H54 (cell line): ENCODE measurements around the gene ADAM8.
"Not testable (repeated sequence)": the region's sequence is repeated elsewhere in the genome, so short reads cannot be mapped to it uniquely, and the experiment has no call there.

Experiments
- DNase-seq: peaks from one replicate; pipeline ENCODE4 v3.0.0; 2011; ENCODE audit warnings: low spot score, mixed read lengths; ENCODE audit not compliant: insufficient read length
- FAIRE-seq: peaks from 3 replicates; lab custom pipeline; 2011; peaks lifted over from hg19 to GRCh38; lab: Jason Lieb, UNC
- POLR2A ChIP-seq: IDR thresholded peaks from 2 replicates; pipeline ENCODE4 v1.6.1; 2011; ENCODE audit warnings: low read depth, mild to moderate bottlenecking, low read length

ADAM8 gene

GRCh38 chr10:133237241-133237587 is 39.5 kb downstream of the ADAM8 start:
- DNase-seq (no peak), FAIRE-seq (no peak)
- TF ChIP-seq POLR2A = no peak

DNA sequence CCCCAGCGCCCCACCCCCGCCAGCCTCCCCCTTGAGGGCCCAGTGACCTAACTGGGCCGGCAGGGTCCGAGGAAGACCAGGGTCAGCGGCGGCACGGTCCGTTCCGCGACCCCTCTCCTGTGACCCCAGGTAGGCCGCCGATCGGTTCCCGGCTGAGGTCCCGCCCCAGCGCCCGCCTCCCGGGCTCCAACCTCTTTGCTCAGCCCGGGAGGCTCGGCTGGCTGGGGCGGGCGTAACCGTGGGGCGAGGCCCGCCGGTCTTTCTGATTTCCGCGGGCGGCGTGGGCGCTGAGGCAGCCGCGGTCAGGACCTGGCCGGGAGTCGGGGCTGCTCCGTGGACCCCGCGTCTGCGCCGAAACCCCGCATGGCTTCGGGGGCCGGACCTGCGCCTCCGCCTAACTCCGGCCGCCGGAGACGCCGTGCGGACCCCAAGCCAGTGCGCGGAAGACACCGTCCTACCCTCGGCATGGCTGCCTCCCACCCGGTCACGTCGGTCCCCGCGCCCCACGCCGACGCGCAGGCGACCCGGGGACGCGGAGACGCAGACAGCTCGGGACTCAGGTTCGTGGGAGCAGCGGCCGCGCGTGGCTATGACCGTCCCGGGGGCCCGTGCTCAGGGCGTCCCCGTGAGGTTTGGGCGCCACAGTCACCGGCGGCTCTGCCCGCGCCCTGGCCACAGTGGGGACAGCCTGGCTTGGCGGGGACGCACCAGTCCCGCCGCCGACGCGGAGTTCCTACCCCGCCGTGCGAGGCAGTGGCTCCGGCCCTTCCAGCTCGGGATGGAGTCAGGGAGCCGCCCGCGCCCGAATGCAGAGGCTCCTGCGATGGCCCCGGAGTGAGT is 40.0 kb downstream of the ADAM8 start:
- no peak for DNase-seq
- FAIRE-seq = no peak

GRCh38 chr10:133235932-133236331 is 40.7 kb downstream of the ADAM8 start:
- no peak for DNase-seq
- FAIRE-seq = no peak
- no peak for TF ChIP-seq POLR2A

More for the DNA sequence above, 40.0 kb downstream of the ADAM8 start:
- no peak for TF ChIP-seq POLR2A

- DNase-seq (no peak), FAIRE-seq (no peak)
- TF ChIP-seq POLR2A = no peak
These were observed 41.3 kb downstream of the ADAM8 start for GRCh38 chr10:133235265-133235855.

DNA sequence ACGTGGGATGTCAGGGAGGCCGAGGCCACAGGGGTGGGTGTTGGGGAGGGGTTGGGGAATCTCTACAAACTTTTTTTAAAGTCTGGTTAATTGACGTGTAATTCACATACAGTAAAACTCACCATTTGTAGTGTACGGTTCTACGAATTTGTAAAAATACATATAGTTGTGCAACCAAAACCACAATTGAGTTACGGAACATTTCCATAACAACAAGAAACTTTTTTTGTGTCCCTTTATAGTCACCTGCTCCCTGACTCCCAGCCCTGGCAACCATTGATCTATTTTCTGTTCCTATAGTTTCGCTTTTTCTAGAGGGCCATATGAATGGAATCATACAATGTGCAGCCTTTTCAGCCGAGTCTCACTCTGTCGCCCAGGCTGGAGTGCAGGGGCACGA is 41.9 kb downstream of the ADAM8 start:
- not testable (repeated sequence) for FAIRE-seq, DNase-seq

DNA sequence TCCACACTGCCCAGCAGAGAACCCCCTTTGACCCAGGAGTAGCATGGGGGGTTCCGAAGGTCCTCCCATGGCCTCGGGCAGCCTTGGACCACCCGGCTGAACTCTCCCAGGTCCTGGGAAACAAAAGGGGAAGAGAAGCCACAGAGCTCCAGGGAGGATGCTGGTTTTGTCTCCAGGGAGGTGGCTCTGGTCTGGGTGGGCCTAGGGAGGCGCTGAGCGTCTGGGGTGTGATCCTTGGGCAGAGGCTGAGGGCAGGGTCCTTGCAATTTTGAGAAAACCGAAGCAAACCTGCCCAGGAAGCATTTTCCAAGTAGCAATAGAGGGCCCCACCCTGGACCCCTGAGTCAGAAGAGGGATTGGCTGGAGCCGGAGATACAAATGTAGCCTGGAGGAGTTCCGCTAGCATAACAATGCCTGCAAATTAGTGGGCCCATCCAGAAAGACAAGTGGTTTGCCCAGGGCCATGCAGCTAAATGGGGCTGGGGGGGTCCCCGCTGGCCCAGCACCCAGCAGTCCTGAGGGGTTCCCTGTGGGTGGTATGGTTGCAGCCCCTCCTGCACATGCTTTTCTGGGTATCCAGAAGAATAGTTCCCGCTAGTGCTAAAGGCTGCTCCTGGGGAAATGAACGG is 44.6 kb downstream of the ADAM8 start:
- DNase-seq (no peak), FAIRE-seq (no peak)
- TF ChIP-seq POLR2A = no peak

- TF ChIP-seq POLR2A = no peak
- FAIRE-seq (no peak), DNase-seq (no peak)
These were observed 45.3 kb downstream of the ADAM8 start for GRCh38 chr10:133231244-133231945.

GRCh38 chr10:133230387-133231195 is 46.1 kb downstream of the ADAM8 start:
- FAIRE-seq = no peak
- no peak for DNase-seq
- TF ChIP-seq POLR2A = no peak

GRCh38 chr10:133230044-133230361 is 46.7 kb downstream of the ADAM8 start, which contains the start of gene UTF1:
Gene UTF1 (plus strand): TSS chr10:133230217. CDS start chr10:133230289, 72 bp downstream.
- TF ChIP-seq POLR2A = no peak
- DNase-seq = no peak
- no peak for FAIRE-seq

GRCh38 chr10:133229265-133230043 is 47.2 kb downstream of the ADAM8 start:
- FAIRE-seq = no peak
- DNase-seq = no peak
- no peak for TF ChIP-seq POLR2A

DNA sequence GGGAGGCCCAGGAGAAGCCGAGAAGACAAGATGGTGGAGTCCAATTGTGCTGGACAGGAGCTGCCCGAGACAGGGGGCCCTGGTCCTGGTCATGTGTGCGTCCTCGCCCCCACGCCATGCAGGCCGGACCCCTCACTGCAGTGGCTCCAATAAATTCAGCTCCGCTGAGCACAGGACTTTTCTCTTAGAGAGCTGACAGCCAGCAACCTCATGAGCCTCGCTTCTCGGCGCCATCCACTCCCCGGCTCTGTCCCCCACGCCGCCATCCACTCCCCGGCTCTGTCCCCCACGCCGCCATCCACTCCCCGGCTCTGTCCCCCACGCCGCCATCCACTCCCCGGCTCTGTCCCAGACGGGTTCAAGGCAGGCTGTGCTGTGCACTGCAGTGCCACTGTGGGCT is 49.4 kb downstream of the ADAM8 start:
- TF ChIP-seq POLR2A = no peak
- DNase-seq (no peak), FAIRE-seq (no peak)

- no peak for TF ChIP-seq POLR2A
- no peak for DNase-seq
- FAIRE-seq = no peak
These were observed 50.3 kb downstream of the ADAM8 start for GRCh38 chr10:133226251-133226808.
